ENCODE results near the gene KYAT1. TPM values are rescaled to one million over a fixed set of nuclear protein-coding genes. Genes with fewer than 3 reads are reported as not detected.
"Not testable (repeated sequence)": the region's sequence is repeated elsewhere in the genome, so short reads cannot be mapped to it uniquely, and the experiment has no call there.

The KYAT1 gene
- total and polyA plus RNA-seq, 10 donors: 4.7 to 19.9 (median 6.6) TPM

GRCh38 chr9:128798896-128799295 lies 82.9 kb downstream of the KYAT1 start:
- DNase-seq: no peak
- Histone ChIP-seq H3K27ac (no peak overlapping the region), H3K36me3 (peaks cover 0 to 100% (median 89%) of the 10 kb centered on the region in 6 donors), H3K9me3 (no peaks in the 10 kb centered on the region), H3K27me3 (replicated peaks in 1 of 7) (no peaks in the 10 kb centered on the region), H3K4me3 (no peak overlapping the region), H3K4me1 (no peaks in the 10 kb centered on the region)
- intact Hi-C loops (cut with DNase I; ENCODE audit: low total_unique reads): no loop called here
- TF ChIP-seq CTCF (IDR thresholded peaks at IDR 0.05 in 8 of 11, conservative IDR thresholded peaks at IDR 0.05 in 3 of 11) (no peak), POLR2A (IDR thresholded peaks at IDR 0.05) (no peak), POLR2AphosphoS5 (IDR thresholded peaks at IDR 0.05) (no peak)
- 69 to 94% (median 87%) methylated on average over 7 to 8 of the region's 8 CpGs for WGBS, 5 donors

- H3K9me3 ChIP-seq; H3K27me3 ChIP-seq (replicated peaks in 1 of 7); DNase-seq; intact Hi-C loops (cut with DNase I; ENCODE audit: low total_unique reads); H3K27ac ChIP-seq; H3K4me3 ChIP-seq: not testable (repeated sequence)
- peaks cover 0 to 100% (median 87%) of the 10 kb centered on the region in 6 donors for H3K36me3 ChIP-seq
- H3K4me1 ChIP-seq: peaks cover 0 to 16% (median 2%) of the 10 kb centered on the region in 6 donors
- 46 to 50% (median 48%) methylated on average over 2 of the region's 2 CpGs for WGBS, 5 donors
These were observed 86.8 kb downstream of the KYAT1 start for GRCh38 chr9:128794961-128795360.

- Histone ChIP-seq H3K4me3 (no peak overlapping the region), H3K27ac (no peak overlapping the region), H3K4me1 (peaks cover 3 to 34% (median 15%) of the 10 kb centered on the region in 6 donors), H3K36me3 (peaks cover 0 to 100% (median 70%) of the 10 kb centered on the region in 6 donors), H3K27me3 (replicated peaks in 1 of 7) (no peaks in the 10 kb centered on the region), H3K9me3 (no peaks in the 10 kb centered on the region)
- DNase-seq: no peak
- no peak for TF ChIP-seq POLR2AphosphoS5 (IDR thresholded peaks at IDR 0.05)
- TF ChIP-seq CTCF (IDR thresholded peaks at IDR 0.05 in 8 of 11, conservative IDR thresholded peaks at IDR 0.05 in 3 of 11): no peak
- TF ChIP-seq POLR2A (IDR thresholded peaks at IDR 0.05): no peak
- intact Hi-C loops (cut with DNase I; ENCODE audit: low total_unique reads): no loop called here
- 87 to 94% (median 88%) methylated on average over 6 to 8 of the region's 8 CpGs for WGBS, 5 donors
These were observed 88.6 kb downstream of the KYAT1 start for GRCh38 chr9:128792978-128793686.

- no peaks in the 10 kb centered on the region for H3K9me3 ChIP-seq
- H3K27me3 ChIP-seq (replicated peaks in 1 of 7): no peaks in the 10 kb centered on the region
- H3K4me3 ChIP-seq: no peak overlapping the region
- intact Hi-C loops (cut with DNase I; ENCODE audit: low total_unique reads): no loop called here
- peaks cover 0 to 90% (median 60%) of the 10 kb centered on the region in 6 donors for H3K36me3 ChIP-seq
- TF ChIP-seq CTCF (IDR thresholded peaks at IDR 0.05 in 8 of 11, conservative IDR thresholded peaks at IDR 0.05 in 3 of 11) (no peak), POLR2AphosphoS5 (IDR thresholded peaks at IDR 0.05) (peak in 1 of 3 donors; percentile 19)
- peaks cover 9 to 44% (median 21%) of the 10 kb centered on the region in 6 donors for H3K4me1 ChIP-seq
- WGBS, 5 donors: 93 to 97% (median 95%) methylated on average over 9 of the region's 9 CpGs
- H3K27ac ChIP-seq: no peak overlapping the region
- DNase-seq: no peak
These were observed 89.6 kb downstream of the KYAT1 start for GRCh38 chr9:128792134-128792533.

All from spleen (tissue), 11 donors.